ENCODE results near the gene USP32. TPM values are rescaled to one million over a fixed set of nuclear protein-coding genes. Genes with fewer than 3 reads are reported as not detected.
"Not testable (repeated sequence)": the region's sequence is repeated elsewhere in the genome, so short reads cannot be mapped to it uniquely, and the experiment has no call there.

Gene USP32
- total RNA-seq, 5 donors from 2014 or later (not counting 1 experiment from before 2014, with no cell fraction given) = 30.0 to 34.5 (median 31.4) TPM

GRCh38 chr17:60321336-60322055 is 70.4 kb downstream of the USP32 start:
- Histone ChIP-seq H3K9me3 (no peaks in the 10 kb centered on the region), H3K4me1 (ENCODE audit: control insufficient read depth in 1 of 2, extremely low read depth in 1 of 2, insufficient read depth in 2 of 2, low read length in 2 of 2) (no peaks in the 10 kb centered on the region), H3K27me3 (replicated peaks in 1 of 2; ENCODE audit: control insufficient read depth in 2 of 2, extremely low read depth in 1 of 2, insufficient read depth in 2 of 2, low read length in 1 of 2) (no peaks in the 10 kb centered on the region), H3K36me3 (ENCODE audit: control insufficient read depth in 2 of 2, extremely low read depth in 1 of 2, insufficient read depth in 1 of 2, low read length in 1 of 2) (no peaks in the 10 kb centered on the region), H3K27ac (ENCODE audit: low read length) (no peak overlapping the region), H3K4me3 (ENCODE audit: control insufficient read depth in 1 of 2, extremely low read depth in 1 of 2, low read length in 1 of 2) (no peak overlapping the region)
- Mint-ChIP-seq H3K27ac (no peak overlapping the region), H3K27me3 (no peaks in the 10 kb centered on the region), H3K9me3 (no peaks in the 10 kb centered on the region), H3K4me1 (peaks cover 7 to 28% (median 12%) of the 10 kb centered on the region in 3 donors), H3K4me3 (no peak overlapping the region), H3K36me3 (peaks cover 4% of the 10 kb centered on the region)
- WGBS (ENCODE audit: insufficient coverage) = 94% methylated on average over 2 of the region's 4 CpGs
- DNase-seq = no peak
- ChIA-PET POLR2A (interaction anchor here in 1 of 2 donors (0.6 kb wide), 1 partner anchor 73 kb away, joined by 3 read pairs; no protein-coding TSS in a partner anchor), CTCF (no interaction called here)
- no peak for ATAC-seq (replicated peaks in 1 of 4)

DNA sequence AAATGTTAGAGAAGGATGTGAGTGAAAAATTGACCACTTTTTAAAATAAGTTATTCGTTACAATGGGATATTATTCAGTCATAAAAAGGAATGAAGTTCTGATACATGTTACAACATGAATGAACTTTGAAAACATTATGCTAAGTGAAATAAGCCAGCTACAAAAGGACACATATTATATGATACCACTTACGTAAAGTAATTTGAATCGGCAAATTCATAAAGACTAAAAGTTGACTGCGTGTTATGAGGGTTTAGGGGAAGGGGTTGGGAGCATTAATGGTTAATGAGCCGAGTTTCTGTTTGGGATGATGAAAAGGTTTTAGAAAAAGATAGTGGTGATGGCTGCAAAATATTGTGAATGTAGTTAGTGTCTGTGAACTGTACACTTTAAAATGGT is 73.1 kb downstream of the USP32 start:
- ChIA-PET CTCF (no interaction called here), POLR2A (no interaction called here)
- no peaks in the 10 kb centered on the region for H3K27me3 ChIP-seq (replicated peaks in 1 of 2; ENCODE audit: control insufficient read depth in 2 of 2, extremely low read depth in 1 of 2, insufficient read depth in 2 of 2, low read length in 1 of 2)
- peaks cover 11% of the 10 kb centered on the region for H3K36me3 Mint-ChIP-seq
- H3K27me3 Mint-ChIP-seq = no peaks in the 10 kb centered on the region
- no peak for DNase-seq
- no peak for ATAC-seq (replicated peaks in 1 of 4)
- no peak overlapping the region for H3K4me3 Mint-ChIP-seq
- no peaks in the 10 kb centered on the region for H3K9me3 ChIP-seq
- no peak overlapping the region for H3K4me3 ChIP-seq (ENCODE audit: control insufficient read depth in 1 of 2, extremely low read depth in 1 of 2, low read length in 1 of 2)
- no CpG with 5 or more reads among the region's 5 CpGs for WGBS (ENCODE audit: insufficient coverage)
- peaks cover 17 to 36% (median 20%) of the 10 kb centered on the region in 3 donors for H3K4me1 Mint-ChIP-seq
- H3K36me3 ChIP-seq (ENCODE audit: control insufficient read depth in 2 of 2, extremely low read depth in 1 of 2, insufficient read depth in 1 of 2, low read length in 1 of 2) = no peaks in the 10 kb centered on the region
- no peaks in the 10 kb centered on the region for H3K4me1 ChIP-seq (ENCODE audit: control insufficient read depth in 1 of 2, extremely low read depth in 1 of 2, insufficient read depth in 2 of 2, low read length in 2 of 2)
- H3K27ac ChIP-seq (ENCODE audit: low read length) = no peak overlapping the region
- H3K27ac Mint-ChIP-seq = no peak overlapping the region
- H3K9me3 Mint-ChIP-seq = no peaks in the 10 kb centered on the region

- H3K36me3 ChIP-seq (ENCODE audit: control insufficient read depth in 2 of 2, extremely low read depth in 1 of 2, insufficient read depth in 1 of 2, low read length in 1 of 2) = no peaks in the 10 kb centered on the region
- POLR2A ChIA-PET = no interaction called here
- no peaks in the 10 kb centered on the region for H3K27me3 ChIP-seq (replicated peaks in 1 of 2; ENCODE audit: control insufficient read depth in 2 of 2, extremely low read depth in 1 of 2, insufficient read depth in 2 of 2, low read length in 1 of 2)
- H3K4me3 ChIP-seq (ENCODE audit: control insufficient read depth in 1 of 2, extremely low read depth in 1 of 2, low read length in 1 of 2) = no peak overlapping the region
- H3K9me3 Mint-ChIP-seq = no peaks in the 10 kb centered on the region
- H3K9me3 ChIP-seq = no peaks in the 10 kb centered on the region
- no peak overlapping the region for H3K4me3 Mint-ChIP-seq
- CTCF ChIA-PET = interaction anchor here in 1 of 2 donors (0.6 kb wide), 1 partner anchor 68 kb away, joined by 3 read pairs; no protein-coding TSS in a partner anchor
- no peak for DNase-seq
- no peaks in the 10 kb centered on the region for H3K27me3 Mint-ChIP-seq
- no peaks in the 10 kb centered on the region for H3K4me1 ChIP-seq (ENCODE audit: control insufficient read depth in 1 of 2, extremely low read depth in 1 of 2, insufficient read depth in 2 of 2, low read length in 2 of 2)
- ATAC-seq (replicated peaks in 1 of 4) = no peak
- H3K27ac ChIP-seq (ENCODE audit: low read length) = no peak overlapping the region
- peaks cover 20 to 35% (median 24%) of the 10 kb centered on the region in 3 donors for H3K4me1 Mint-ChIP-seq
- no peak overlapping the region for H3K27ac Mint-ChIP-seq
- H3K36me3 Mint-ChIP-seq = peaks cover 16% of the 10 kb centered on the region
Observed at GRCh38 chr17:60318326-60318725, 73.6 kb downstream of the USP32 start.

- ChIA-PET POLR2A (no interaction called here), CTCF (interaction anchor here in 1 of 2 donors (0.5 kb wide), 1 partner anchor 123 kb away, joined by 7 read pairs; no protein-coding TSS in a partner anchor)
- Mint-ChIP-seq H3K36me3 (peaks cover 22% of the 10 kb centered on the region), H3K27me3 (no peaks in the 10 kb centered on the region), H3K4me1 (peaks cover 17 to 30% (median 20%) of the 10 kb centered on the region in 3 donors), H3K27ac (no peak overlapping the region), H3K9me3 (no peaks in the 10 kb centered on the region), H3K4me3 (no peak overlapping the region)
- Histone ChIP-seq H3K4me3 (ENCODE audit: control insufficient read depth in 1 of 2, extremely low read depth in 1 of 2, low read length in 1 of 2) (no peak overlapping the region), H3K27me3 (replicated peaks in 1 of 2; ENCODE audit: control insufficient read depth in 2 of 2, extremely low read depth in 1 of 2, insufficient read depth in 2 of 2, low read length in 1 of 2) (no peaks in the 10 kb centered on the region), H3K4me1 (ENCODE audit: control insufficient read depth in 1 of 2, extremely low read depth in 1 of 2, insufficient read depth in 2 of 2, low read length in 2 of 2) (no peaks in the 10 kb centered on the region), H3K9me3 (no peaks in the 10 kb centered on the region), H3K36me3 (ENCODE audit: control insufficient read depth in 2 of 2, extremely low read depth in 1 of 2, insufficient read depth in 1 of 2, low read length in 1 of 2) (no peaks in the 10 kb centered on the region), H3K27ac (ENCODE audit: low read length) (no peak overlapping the region)
- DNase-seq (no peak), ATAC-seq (replicated peaks in 1 of 4) (no peak)
- whole genome bisulfite sequencing (ENCODE audit: insufficient coverage) = 100% methylated on average over 1 of the region's 2 CpGs
Observed at GRCh38 chr17:60315650-60316049, 76.3 kb downstream of the USP32 start.

DNA sequence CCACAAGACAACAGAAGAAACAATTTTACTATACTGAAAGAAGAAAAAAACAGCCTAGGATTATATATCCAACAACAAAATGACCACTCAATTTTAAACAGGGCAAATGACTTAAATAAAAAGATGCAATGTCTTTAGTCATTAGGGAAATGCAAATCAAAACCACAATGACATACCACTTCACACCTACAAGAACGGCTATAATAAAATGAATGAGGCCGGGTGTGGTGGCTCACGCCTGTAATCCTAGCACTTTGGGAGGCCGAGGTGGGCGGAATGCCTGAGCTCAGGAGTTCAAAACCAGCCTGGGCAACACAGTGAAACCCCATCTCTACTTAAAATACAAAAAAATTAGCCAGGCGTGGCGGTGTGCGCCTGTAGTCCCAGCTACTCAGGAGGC is 77.0 kb downstream of the USP32 start:
- H3K27ac Mint-ChIP-seq; H3K27me3 ChIP-seq (replicated peaks in 1 of 2; ENCODE audit: control insufficient read depth in 2 of 2, extremely low read depth in 1 of 2, insufficient read depth in 2 of 2, low read length in 1 of 2); H3K36me3 ChIP-seq (ENCODE audit: control insufficient read depth in 2 of 2, extremely low read depth in 1 of 2, insufficient read depth in 1 of 2, low read length in 1 of 2); POLR2A ChIA-PET; H3K4me3 ChIP-seq (ENCODE audit: control insufficient read depth in 1 of 2, extremely low read depth in 1 of 2, low read length in 1 of 2); H3K9me3 Mint-ChIP-seq; H3K27me3 Mint-ChIP-seq; H3K27ac ChIP-seq (ENCODE audit: low read length); H3K9me3 ChIP-seq; H3K4me1 ChIP-seq (ENCODE audit: control insufficient read depth in 1 of 2, extremely low read depth in 1 of 2, insufficient read depth in 2 of 2, low read length in 2 of 2); H3K4me3 Mint-ChIP-seq; DNase-seq; ATAC-seq (replicated peaks in 1 of 4): not testable (repeated sequence)
- WGBS (ENCODE audit: insufficient coverage) = 100% methylated on average over 3 of the region's 8 CpGs
- Mint-ChIP-seq H3K36me3 (peaks cover 28% of the 10 kb centered on the region), H3K4me1 (peaks cover 16 to 27% (median 17%) of the 10 kb centered on the region in 3 donors)
- CTCF ChIA-PET = interaction anchor here in 1 of 2 donors (0.5 kb wide), 1 partner anchor 58 kb away, joined by 3 read pairs; no protein-coding TSS in a partner anchor

DNA sequence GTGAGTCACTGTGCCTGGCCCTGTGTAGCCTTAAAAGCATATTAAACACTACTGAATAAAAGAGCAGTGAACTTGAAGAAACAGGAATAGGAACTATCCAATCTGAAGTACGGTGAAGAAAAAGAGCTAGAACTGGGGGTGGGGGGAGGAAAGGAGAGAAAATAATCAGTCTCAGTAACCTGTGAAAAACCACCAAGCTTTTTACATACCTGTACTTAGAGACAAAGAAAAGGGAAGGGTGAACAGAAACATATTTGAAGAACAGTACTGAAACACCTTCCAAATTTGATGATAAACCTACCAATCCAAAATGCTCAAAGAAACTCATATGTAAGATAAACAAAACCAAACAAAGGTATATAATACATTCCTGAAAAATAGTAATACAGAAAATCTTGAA is 77.5 kb downstream of the USP32 start:
- peaks cover 33% of the 10 kb centered on the region for H3K36me3 Mint-ChIP-seq

More for the DNA sequence above, 77.5 kb downstream of the USP32 start:
- no peak overlapping the region for H3K27ac Mint-ChIP-seq
- no peaks in the 10 kb centered on the region for H3K27me3 ChIP-seq (replicated peaks in 1 of 2; ENCODE audit: control insufficient read depth in 2 of 2, extremely low read depth in 1 of 2, insufficient read depth in 2 of 2, low read length in 1 of 2)
- H3K9me3 Mint-ChIP-seq = no peaks in the 10 kb centered on the region
- H3K4me3 ChIP-seq (ENCODE audit: control insufficient read depth in 1 of 2, extremely low read depth in 1 of 2, low read length in 1 of 2) = no peak overlapping the region
- H3K4me1 ChIP-seq (ENCODE audit: control insufficient read depth in 1 of 2, extremely low read depth in 1 of 2, insufficient read depth in 2 of 2, low read length in 2 of 2) = no peaks in the 10 kb centered on the region
- ChIA-PET POLR2A (no interaction called here), CTCF (interaction anchor here in 1 of 2 donors (0.5 kb wide), 1 partner anchor 59 kb away, joined by 3 read pairs; no protein-coding TSS in a partner anchor)
- DNase-seq = no peak
- no peaks in the 10 kb centered on the region for H3K36me3 ChIP-seq (ENCODE audit: control insufficient read depth in 2 of 2, extremely low read depth in 1 of 2, insufficient read depth in 1 of 2, low read length in 1 of 2)
- ATAC-seq (replicated peaks in 1 of 4) = no peak
- peaks cover 16 to 27% (median 17%) of the 10 kb centered on the region in 3 donors for H3K4me1 Mint-ChIP-seq
- H3K9me3 ChIP-seq = no peaks in the 10 kb centered on the region
- H3K4me3 Mint-ChIP-seq = no peak overlapping the region
- H3K27me3 Mint-ChIP-seq = no peaks in the 10 kb centered on the region
- no CpG with 5 or more reads among the region's 1 CpG for WGBS (ENCODE audit: insufficient coverage)
- no peak overlapping the region for H3K27ac ChIP-seq (ENCODE audit: low read length)
